HL-60 (cell line): ENCODE results near the gene FRRS1.

Source experiments
- GABPA ChIP-seq: IDR thresholded peaks from 2 replicates; pipeline ENCODE4 v1.6.1; 2012; ENCODE audit warnings: low read depth
- POLR2AphosphoS5 ChIP-seq: IDR thresholded peaks from 2 replicates; pipeline ENCODE4 v1.6.1; 2012; ENCODE audit warnings: low read depth
- TF ChIP-seq, protein P1 (sequence below): IDR thresholded peaks from one replicate; pipeline ENCODE4 v1.5.1; 2011; ENCODE audit warnings: low read length, control low read depth, inconsistent platforms; ENCODE audit not compliant: insufficient read depth
- TF ChIP-seq, protein P2 (sequence below): IDR thresholded peaks from 2 replicates; pipeline ENCODE4 v1.6.1; 2012; ENCODE audit warnings: low read depth; ENCODE audit not compliant: insufficient replicate concordance

DNA sequence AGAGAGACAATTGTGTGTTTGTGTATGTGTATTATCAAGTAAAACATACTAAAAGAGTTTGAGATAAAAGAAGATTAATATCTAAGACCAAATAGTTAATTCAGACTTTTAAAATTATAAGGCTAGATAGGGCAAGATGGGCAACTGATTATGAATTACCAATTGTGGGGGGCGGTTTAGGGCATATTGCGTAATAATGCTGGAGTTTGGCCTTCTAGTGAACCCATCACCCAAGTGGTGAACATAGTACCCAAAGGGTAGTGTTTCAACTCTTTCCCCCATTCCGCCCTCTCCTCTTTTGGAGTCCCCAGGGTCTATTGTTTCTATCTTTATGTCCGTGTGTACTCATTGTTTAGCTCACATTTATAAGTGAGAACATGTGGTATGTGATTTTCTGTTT is 55.4 kb downstream of the FRRS1 start:
- TF ChIP-seq, protein P1, sequence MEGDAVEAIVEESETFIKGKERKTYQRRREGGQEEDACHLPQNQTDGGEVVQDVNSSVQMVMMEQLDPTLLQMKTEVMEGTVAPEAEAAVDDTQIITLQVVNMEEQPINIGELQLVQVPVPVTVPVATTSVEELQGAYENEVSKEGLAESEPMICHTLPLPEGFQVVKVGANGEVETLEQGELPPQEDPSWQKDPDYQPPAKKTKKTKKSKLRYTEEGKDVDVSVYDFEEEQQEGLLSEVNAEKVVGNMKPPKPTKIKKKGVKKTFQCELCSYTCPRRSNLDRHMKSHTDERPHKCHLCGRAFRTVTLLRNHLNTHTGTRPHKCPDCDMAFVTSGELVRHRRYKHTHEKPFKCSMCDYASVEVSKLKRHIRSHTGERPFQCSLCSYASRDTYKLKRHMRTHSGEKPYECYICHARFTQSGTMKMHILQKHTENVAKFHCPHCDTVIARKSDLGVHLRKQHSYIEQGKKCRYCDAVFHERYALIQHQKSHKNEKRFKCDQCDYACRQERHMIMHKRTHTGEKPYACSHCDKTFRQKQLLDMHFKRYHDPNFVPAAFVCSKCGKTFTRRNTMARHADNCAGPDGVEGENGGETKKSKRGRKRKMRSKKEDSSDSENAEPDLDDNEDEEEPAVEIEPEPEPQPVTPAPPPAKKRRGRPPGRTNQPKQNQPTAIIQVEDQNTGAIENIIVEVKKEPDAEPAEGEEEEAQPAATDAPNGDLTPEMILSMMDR = no peak
- TF ChIP-seq, protein P2, sequence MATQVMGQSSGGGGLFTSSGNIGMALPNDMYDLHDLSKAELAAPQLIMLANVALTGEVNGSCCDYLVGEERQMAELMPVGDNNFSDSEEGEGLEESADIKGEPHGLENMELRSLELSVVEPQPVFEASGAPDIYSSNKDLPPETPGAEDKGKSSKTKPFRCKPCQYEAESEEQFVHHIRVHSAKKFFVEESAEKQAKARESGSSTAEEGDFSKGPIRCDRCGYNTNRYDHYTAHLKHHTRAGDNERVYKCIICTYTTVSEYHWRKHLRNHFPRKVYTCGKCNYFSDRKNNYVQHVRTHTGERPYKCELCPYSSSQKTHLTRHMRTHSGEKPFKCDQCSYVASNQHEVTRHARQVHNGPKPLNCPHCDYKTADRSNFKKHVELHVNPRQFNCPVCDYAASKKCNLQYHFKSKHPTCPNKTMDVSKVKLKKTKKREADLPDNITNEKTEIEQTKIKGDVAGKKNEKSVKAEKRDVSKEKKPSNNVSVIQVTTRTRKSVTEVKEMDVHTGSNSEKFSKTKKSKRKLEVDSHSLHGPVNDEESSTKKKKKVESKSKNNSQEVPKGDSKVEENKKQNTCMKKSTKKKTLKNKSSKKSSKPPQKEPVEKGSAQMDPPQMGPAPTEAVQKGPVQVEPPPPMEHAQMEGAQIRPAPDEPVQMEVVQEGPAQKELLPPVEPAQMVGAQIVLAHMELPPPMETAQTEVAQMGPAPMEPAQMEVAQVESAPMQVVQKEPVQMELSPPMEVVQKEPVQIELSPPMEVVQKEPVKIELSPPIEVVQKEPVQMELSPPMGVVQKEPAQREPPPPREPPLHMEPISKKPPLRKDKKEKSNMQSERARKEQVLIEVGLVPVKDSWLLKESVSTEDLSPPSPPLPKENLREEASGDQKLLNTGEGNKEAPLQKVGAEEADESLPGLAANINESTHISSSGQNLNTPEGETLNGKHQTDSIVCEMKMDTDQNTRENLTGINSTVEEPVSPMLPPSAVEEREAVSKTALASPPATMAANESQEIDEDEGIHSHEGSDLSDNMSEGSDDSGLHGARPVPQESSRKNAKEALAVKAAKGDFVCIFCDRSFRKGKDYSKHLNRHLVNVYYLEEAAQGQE = no peak
- TF ChIP-seq POLR2AphosphoS5 (no peak), GABPA (no peak)
